Stimulated activated CD4-positive, alpha-beta T cell treated with anti-CD3 and anti-CD28 coated beads, Interleukin-12 subunit alpha, Interleukin-12 subunit beta, amount 100 ng/mL, for 48 hours (primary cell): ENCODE data around the gene KRTAP3-3.
"Not testable (repeated sequence)": the region's sequence is repeated elsewhere in the genome, so short reads cannot be mapped to it uniquely, and the experiment has no call there.

Experiments used
- DNase-seq, 3 donors: peaks; one replicate each; pipeline ENCODE4 v3.0.0-alpha.2; 2020; ENCODE audit warnings: low read depth in 2 of 3, low spot score in 1 of 3

The KRTAP3-3 gene

GRCh38 chr17:40993839-40994238 lies at the start of gene KRTAP3-3:
Gene KRTAP3-3, minus strand, starts transcription at chr17:40994164. Its CDS starts 67 bp downstream, at chr17:40994097.
- DNase-seq = no peak

- no peak for DNase-seq
These were observed 49.0 kb upstream of the KRTAP3-3 start for GRCh38 chr17:41042953-41043352.

GRCh38 chr17:41040783-41041571 lies 47.0 kb upstream of the KRTAP3-3 start, which contains the start of gene KRTAP1-1:
Gene KRTAP1-1, minus strand, starts transcription at chr17:41041450. Its CDS starts 53 bp downstream, at chr17:41041397.
- not testable (repeated sequence) for DNase-seq

GRCh38 chr17:41037853-41038350 lies 43.9 kb upstream of the KRTAP3-3 start:
- no peak for DNase-seq

- DNase-seq = not testable (repeated sequence)
These were observed 40.5 kb upstream of the KRTAP3-3 start, which contains the start of gene KRTAP1-3 for GRCh38 chr17:41034346-41034935. Gene KRTAP1-3, minus strand, starts transcription at chr17:41034874. Its CDS starts 53 bp downstream, at chr17:41034821.

- no peak for DNase-seq
These were observed 35.8 kb upstream of the KRTAP3-3 start, which contains the start of gene KRTAP1-4 for GRCh38 chr17:41029633-41030245. Gene KRTAP1-4, minus strand, starts transcription at chr17:41030195. Its CDS starts 117 bp downstream, at chr17:41030078.

- no peak for DNase-seq
These were observed 32.9 kb upstream of the KRTAP3-3 start, which contains the start of gene KRTAP1-5 for GRCh38 chr17:41026715-41027471. Gene KRTAP1-5, minus strand, starts transcription at chr17:41027208. Its CDS starts 53 bp downstream, at chr17:41027155.

- DNase-seq = no peak
These were observed 30.7 kb upstream of the KRTAP3-3 start for GRCh38 chr17:41024697-41025096.

GRCh38 chr17:41020336-41020735 lies 26.4 kb upstream of the KRTAP3-3 start:
- no peak for DNase-seq

GRCh38 chr17:41019415-41019814 lies 25.5 kb upstream of the KRTAP3-3 start:
- DNase-seq = no peak

- no peak for DNase-seq
These were observed 24.6 kb upstream of the KRTAP3-3 start for GRCh38 chr17:41018541-41018940.

GRCh38 chr17:41016578-41017215 lies 22.7 kb upstream of the KRTAP3-3 start:
- no peak for DNase-seq

GRCh38 chr17:41015454-41015853 lies 21.5 kb upstream of the KRTAP3-3 start:
- no peak for DNase-seq

- DNase-seq = no peak
These were observed 19.6 kb upstream of the KRTAP3-3 start for GRCh38 chr17:41013606-41014005.

- DNase-seq = no peak
These were observed 19.2 kb upstream of the KRTAP3-3 start for GRCh38 chr17:41013181-41013580.

- no peak for DNase-seq
These were observed 18.6 kb upstream of the KRTAP3-3 start for GRCh38 chr17:41012326-41013120.

- DNase-seq = no peak
These were observed 16.5 kb upstream of the KRTAP3-3 start for GRCh38 chr17:41010441-41010840.

- no peak for DNase-seq
These were observed 16.0 kb upstream of the KRTAP3-3 start for GRCh38 chr17:41009936-41010335.

GRCh38 chr17:41009301-41009760 lies 15.4 kb upstream of the KRTAP3-3 start:
- DNase-seq = no peak
